IMR-90 (cell line): ENCODE measurements around the gene PBRM1. TPM values are rescaled to one million over a fixed set of nuclear protein-coding genes. Genes with fewer than 3 reads are reported as not detected.

Experiments
- ATAC-seq: fragments of 200-7000 bp; cut with Tn5 transposase; 2 replicates; pipeline ENCODE4 v1.9.1; 2020; ENCODE audit warnings: low read depth, mild to moderate bottlenecking, moderate library complexity
- BruUV-seq: library from RNA; stranded (reverse); fragments of 400-500 nt; replicated peaks from 2 replicates; lab custom pipeline; 2021; lab: Mats Ljungman, UMichigan
- CTCF ChIA-PET: fragments of 300-600 bp; formaldehyde crosslinking; extraction: SDS; loops from one replicate; lab custom pipeline; 2021; ENCODE audit warnings: antibody characterized with exemption; lab: Yijun Ruan, JAX
- POLR2A ChIA-PET: fragments of 300-600 bp; sonication (Branson Sonifier 250); formaldehyde crosslinking; loops from one replicate; lab custom pipeline; 2022; ENCODE audit warnings: antibody characterized with exemption; ENCODE audit not compliant: unreplicated experiment; lab: Charles Lee
- DNase-seq: peaks from one replicate; pipeline ENCODE4 v3.0.0; 2013
- H2AFZ ChIP-seq: replicated peaks from 2 replicates; pipeline ENCODE3; 2013; ENCODE audit warnings: low read length, mild to moderate bottlenecking; ENCODE audit not compliant: poor library complexity
- H2AK5ac ChIP-seq: 2 replicates; pipeline ENCODE4 v1.6.1; 2013; ENCODE audit warnings: low read depth, low read length, inconsistent platforms
- H2AK9ac ChIP-seq: replicated peaks from 2 replicates; pipeline ENCODE3; 2013; ENCODE audit warnings: mild to moderate bottlenecking, low read depth, low read length, moderate library complexity; ENCODE audit not compliant: poor library complexity
- H2BK120ac ChIP-seq: 2 replicates; pipeline ENCODE4 v1.6.1; 2013; ENCODE audit warnings: low read depth, low read length, inconsistent platforms
- H2BK15ac ChIP-seq: 3 replicates; pipeline ENCODE4 v1.6.1; 2013; ENCODE audit warnings: low read depth, low read length, inconsistent platforms
- H2BK20ac ChIP-seq: 2 replicates; pipeline ENCODE4 v1.6.1; 2013; ENCODE audit warnings: low read depth, mild to moderate bottlenecking, inconsistent platforms, low read length, moderate library complexity
- H2BK5ac ChIP-seq: 2 replicates; pipeline ENCODE4 v1.6.1; 2013; ENCODE audit warnings: mild to moderate bottlenecking, low read depth, low read length, inconsistent platforms; ENCODE audit not compliant: poor library complexity, severe bottlenecking
- H3K14ac ChIP-seq: replicated peaks from 2 replicates; pipeline ENCODE4 v1.6.1; 2013; ENCODE audit warnings: low read depth, low read length, inconsistent platforms
- H3K18ac ChIP-seq: 2 replicates; pipeline ENCODE4 v1.6.1; 2013; ENCODE audit warnings: low read depth, low read length, control low read depth
- H3K23ac ChIP-seq: 2 replicates; pipeline ENCODE4 v1.6.1; 2013; ENCODE audit warnings: low read depth, low read length, inconsistent platforms
- H3K27ac ChIP-seq: 2 replicates; pipeline ENCODE4 v1.5.1; 2013; ENCODE audit warnings: mild to moderate bottlenecking, control low read depth, low read length; ENCODE audit not compliant: insufficient read depth
- H3K27me3 ChIP-seq: 2 replicates; pipeline ENCODE4 v1.6.1; 2013; ENCODE audit warnings: low read length; ENCODE audit not compliant: control insufficient read depth, insufficient read depth
- H3K36me3 ChIP-seq: 2 replicates; pipeline ENCODE4 v1.6.1; 2013; ENCODE audit warnings: low read length, mixed read lengths; ENCODE audit not compliant: control insufficient read depth, insufficient read depth
- H3K4ac ChIP-seq: 2 replicates; pipeline ENCODE4 v1.6.1; 2013; ENCODE audit warnings: low read depth, low read length, inconsistent platforms
- H3K4me1 ChIP-seq: 2 replicates; pipeline ENCODE4 v1.6.1; 2013; ENCODE audit warnings: low read length, mixed read lengths; ENCODE audit not compliant: control insufficient read depth, insufficient read depth
- H3K4me2 ChIP-seq: 2 replicates; pipeline ENCODE4 v1.6.1; 2013; ENCODE audit warnings: low read depth, mild to moderate bottlenecking, control low read depth, low read length, moderate library complexity
- H3K4me3 ChIP-seq: 2 replicates; pipeline ENCODE4 v1.5.1; 2013; ENCODE audit warnings: low read depth, mild to moderate bottlenecking, control low read depth, low read length, moderate library complexity; ENCODE audit not compliant: insufficient read depth
- H3K56ac ChIP-seq: 2 replicates; pipeline ENCODE4 v1.6.1; 2013; ENCODE audit warnings: low read length, inconsistent platforms; ENCODE audit not compliant: insufficient read depth; ENCODE audit errors: extremely low read depth
- H3K79me1 ChIP-seq, 2 experiments: 2 replicates each; pipeline ENCODE4 v1.6.1; 2013; ENCODE audit warnings: low read length in 2 of 2, inconsistent platforms in 1 of 2, low read depth in 1 of 2
- H3K9ac ChIP-seq: 2 replicates; pipeline ENCODE4 v1.6.1; 2013; ENCODE audit warnings: low read depth, low read length, control low read depth
- H3K9me1 ChIP-seq: 2 replicates; pipeline ENCODE4 v1.6.1; 2013; ENCODE audit warnings: low read length, inconsistent platforms; ENCODE audit not compliant: insufficient read depth
- H3K9me3 ChIP-seq: 2 replicates; pipeline ENCODE4 v1.6.1; 2013; ENCODE audit warnings: low read length; ENCODE audit not compliant: control insufficient read depth, insufficient read depth
- H4K20me1 ChIP-seq: 2 replicates; pipeline ENCODE4 v1.6.1; 2013; ENCODE audit warnings: low read length, inconsistent platforms; ENCODE audit not compliant: insufficient read depth
- H4K5ac ChIP-seq: 2 replicates; pipeline ENCODE4 v1.6.1; 2013; ENCODE audit warnings: mild to moderate bottlenecking, low read depth, low read length, control low read depth
- H4K8ac ChIP-seq, 2 experiments: 2 replicates each; pipeline ENCODE4 v1.6.1; 2013; ENCODE audit warnings: low read depth in 2 of 2, low read length in 2 of 2, control low read depth in 1 of 2, inconsistent platforms in 1 of 2
- H4K91ac ChIP-seq: 2 replicates; pipeline ENCODE4 v1.6.1; 2013; ENCODE audit warnings: low read depth, low read length, inconsistent platforms; ENCODE audit not compliant: insufficient read depth
- BHLHE40 ChIP-seq: fragments of 150-350 bp; IDR thresholded peaks from 2 replicates; pipeline ENCODE4 v1.6.1; 2016; ENCODE audit warnings: mild to moderate bottlenecking, low read depth, low read length
- CEBPB ChIP-seq: IDR thresholded peaks from 2 replicates; pipeline ENCODE4 v1.6.1; 2012; ENCODE audit warnings: low read depth, low read length, improper control_type of control experiment
- CHD1 ChIP-seq: IDR thresholded peaks from 2 replicates; pipeline ENCODE4 v1.6.1; 2012; ENCODE audit warnings: low read depth, low read length, improper control_type of control experiment
- FOS ChIP-seq: fragments of 150-350 bp; IDR thresholded peaks from 2 replicates; pipeline ENCODE4 v1.6.1; 2016; ENCODE audit warnings: low read depth, low read length
- MAFK ChIP-seq: IDR thresholded peaks from 2 replicates; pipeline ENCODE4 v1.6.1; 2012; ENCODE audit warnings: low read depth, low read length, improper control_type of control experiment
- MAZ ChIP-seq: IDR thresholded peaks from 2 replicates; pipeline ENCODE4 v1.6.1; 2012; ENCODE audit warnings: low read depth, mild to moderate bottlenecking, low read length, improper control_type of control experiment, moderate library complexity, borderline replicate concordance
- MXI1 ChIP-seq: IDR thresholded peaks from 2 replicates; pipeline ENCODE4 v1.6.1; 2012; ENCODE audit warnings: low read depth, mild to moderate bottlenecking, low read length, moderate library complexity, borderline replicate concordance
- NFE2L2 ChIP-seq: fragments of 150-350 bp; IDR thresholded peaks from 2 replicates; pipeline ENCODE4 v1.6.1; 2016; ENCODE audit warnings: low read depth, mild to moderate bottlenecking, low read length
- POLR2A ChIP-seq: IDR thresholded peaks from 2 replicates; pipeline ENCODE4 v1.6.1; 2012; ENCODE audit warnings: mild to moderate bottlenecking, low read depth, low read length
- RAD21 ChIP-seq: IDR thresholded peaks from 2 replicates; pipeline ENCODE4 v1.6.1; 2012; ENCODE audit warnings: low read length, improper control_type of control experiment
- RCOR1 ChIP-seq: IDR thresholded peaks from 2 replicates; pipeline ENCODE4 v1.6.1; 2012; ENCODE audit warnings: mild to moderate bottlenecking, low read length, improper control_type of control experiment; ENCODE audit not compliant: insufficient replicate concordance
- RFX5 ChIP-seq: IDR thresholded peaks from 2 replicates; pipeline ENCODE4 v1.8.0; 2012; ENCODE audit warnings: low read depth, mild to moderate bottlenecking, low read length, moderate library complexity
- SMC3 ChIP-seq: fragments of 150-350 bp; IDR thresholded peaks from 2 replicates; pipeline ENCODE4 v1.6.1; 2016; ENCODE audit warnings: low read depth, mild to moderate bottlenecking, antibody characterized with exemption, low read length, moderate library complexity
- WGBS, 2 experiments: methylation state at CpG; one replicate each; pipeline versions ENCODE4 v1.1.5 to v1.1.7; 2013; ENCODE audit warnings: missing lambda C conversion rate in 2 of 2; ENCODE audit not compliant: insufficient read length in 1 of 2; ENCODE audit errors: extremely low coverage in 2 of 2; 5-methylcytosine and 5-hydroxymethylcytosine counted together
- dilution Hi-C: fragments of 300-500 bp; cut with HindIII; formaldehyde crosslinking; loops from one replicate; pipeline ENCODE4 v1.14.3; 2018; ENCODE audit warnings: low sequenced_read_pairs; ENCODE audit not compliant: unreplicated experiment
- in situ Hi-C: fragments of 300-500 bp; cut with MboI; formaldehyde crosslinking; loops from 3 replicates; pipeline ENCODE4 v1.14.3; 2019; ENCODE audit warnings: low sequenced_read_pairs, inconsistent platforms, mixed read lengths
- intact Hi-C: fragments of 100-400 bp; cut with micrococcal nuclease; formaldehyde crosslinking; loops from 2 replicates; pipeline ENCODE4 v1.10.0; 2022
- polyA plus RNA-seq, 3 experiments: library from polyadenylated mRNA; depleted of rRNA; stranded (reverse); fragments of >200 nt; gene quantifications; 2 replicates each; pipeline ENCODE4 v1.2.3, GENCODE V29; 2012; ENCODE audit warnings: low replicate concordance in 1 of 3
- total RNA-seq: library from RNA; depleted of rRNA; stranded (reverse); fragments of >200 nt; gene quantifications from 2 replicates; pipeline ENCODE4 v1.2.3, GENCODE V29; 2012
- TF ChIP-seq, protein P1 (sequence below): fragments of 150-350 bp; IDR thresholded peaks from 2 replicates; pipeline ENCODE4 v1.6.1; 2016; ENCODE audit warnings: low read depth, mild to moderate bottlenecking, low read length, moderate library complexity, borderline replicate concordance
- TF ChIP-seq, protein P2 (sequence below): conservative IDR thresholded peaks from 2 replicates; pipeline ENCODE4 v1.5.1; 2012; ENCODE audit warnings: mild to moderate bottlenecking, low read depth, low read length, improper control_type of control experiment
- TF ChIP-seq, protein P3 (sequence below): fragments of 150-350 bp; IDR thresholded peaks from 2 replicates; pipeline ENCODE4 v1.6.1; 2017; ENCODE audit warnings: mild to moderate bottlenecking, antibody characterized with exemption, low read length, low read depth

The PBRM1 gene
- total and polyA plus RNA-seq, 2 of the 4 experiments (the other 2 are of a cell fraction): 16.5 to 72.6 TPM

DNA sequence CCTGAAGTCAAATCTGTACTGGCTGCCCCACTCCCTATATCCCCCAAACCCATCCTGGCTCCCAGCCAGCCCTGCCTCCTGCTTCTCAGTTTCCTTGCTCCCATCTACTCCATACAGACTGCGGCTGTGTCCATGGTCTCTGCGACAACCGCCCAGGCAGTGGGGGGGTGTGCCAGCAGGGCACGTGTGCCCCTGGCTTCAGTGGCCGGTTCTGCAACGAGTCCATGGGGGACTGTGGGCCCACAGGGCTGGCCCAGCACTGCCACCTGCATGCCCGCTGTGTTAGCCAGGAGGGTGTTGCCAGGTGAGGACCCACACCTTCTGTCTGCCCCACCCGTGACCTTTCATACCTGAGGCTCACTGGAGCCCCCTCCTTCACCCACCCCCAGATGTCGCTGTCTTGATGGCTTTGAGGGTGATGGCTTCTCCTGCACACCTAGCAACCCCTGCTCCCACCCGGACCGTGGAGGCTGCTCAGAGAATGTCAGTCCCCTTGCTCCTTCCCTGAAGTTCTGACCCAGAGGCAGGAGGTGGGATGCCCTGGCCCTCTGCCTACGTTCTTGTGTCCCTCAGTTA, 175.9 kb downstream of the PBRM1 start:
- no peaks in the 10 kb centered on the region for H3K36me3 ChIP-seq
- no peak overlapping the region for H3K18ac ChIP-seq
- DNase-seq (no peak), ATAC-seq (no peak)
- H3K9ac ChIP-seq: no peak overlapping the region
- H2BK20ac ChIP-seq: no peak overlapping the region
- H3K14ac ChIP-seq: no peak overlapping the region
- in situ Hi-C loops (no loop called here), dilution Hi-C loops (no loop called here), intact Hi-C loops (no loop called here)
- H3K9me3 ChIP-seq: no peaks in the 10 kb centered on the region
- no peak overlapping the region for H3K56ac ChIP-seq
- H3K4me2 ChIP-seq: no peak overlapping the region
- H2AK5ac ChIP-seq: no peak overlapping the region
- no TSS peak for BruUV-seq
- no peak overlapping the region for H3K4me3 ChIP-seq
- TF ChIP-seq, protein P1, sequence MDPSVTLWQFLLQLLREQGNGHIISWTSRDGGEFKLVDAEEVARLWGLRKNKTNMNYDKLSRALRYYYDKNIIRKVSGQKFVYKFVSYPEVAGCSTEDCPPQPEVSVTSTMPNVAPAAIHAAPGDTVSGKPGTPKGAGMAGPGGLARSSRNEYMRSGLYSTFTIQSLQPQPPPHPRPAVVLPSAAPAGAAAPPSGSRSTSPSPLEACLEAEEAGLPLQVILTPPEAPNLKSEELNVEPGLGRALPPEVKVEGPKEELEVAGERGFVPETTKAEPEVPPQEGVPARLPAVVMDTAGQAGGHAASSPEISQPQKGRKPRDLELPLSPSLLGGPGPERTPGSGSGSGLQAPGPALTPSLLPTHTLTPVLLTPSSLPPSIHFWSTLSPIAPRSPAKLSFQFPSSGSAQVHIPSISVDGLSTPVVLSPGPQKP: no peak
- no peak for TF ChIP-seq RCOR1
- TF ChIP-seq MAFK: no peak
- TF ChIP-seq RAD21: no peak
- no peak for TF ChIP-seq FOS
- TF ChIP-seq SMC3: no peak
- TF ChIP-seq MXI1: no peak
- TF ChIP-seq CEBPB: no peak
- TF ChIP-seq RFX5: no peak
- TF ChIP-seq POLR2A: no peak
- no peak for TF ChIP-seq MAZ
- TF ChIP-seq CHD1: no peak
- no peak for TF ChIP-seq BHLHE40
- TF ChIP-seq NFE2L2: no peak
- TF ChIP-seq, protein P2, sequence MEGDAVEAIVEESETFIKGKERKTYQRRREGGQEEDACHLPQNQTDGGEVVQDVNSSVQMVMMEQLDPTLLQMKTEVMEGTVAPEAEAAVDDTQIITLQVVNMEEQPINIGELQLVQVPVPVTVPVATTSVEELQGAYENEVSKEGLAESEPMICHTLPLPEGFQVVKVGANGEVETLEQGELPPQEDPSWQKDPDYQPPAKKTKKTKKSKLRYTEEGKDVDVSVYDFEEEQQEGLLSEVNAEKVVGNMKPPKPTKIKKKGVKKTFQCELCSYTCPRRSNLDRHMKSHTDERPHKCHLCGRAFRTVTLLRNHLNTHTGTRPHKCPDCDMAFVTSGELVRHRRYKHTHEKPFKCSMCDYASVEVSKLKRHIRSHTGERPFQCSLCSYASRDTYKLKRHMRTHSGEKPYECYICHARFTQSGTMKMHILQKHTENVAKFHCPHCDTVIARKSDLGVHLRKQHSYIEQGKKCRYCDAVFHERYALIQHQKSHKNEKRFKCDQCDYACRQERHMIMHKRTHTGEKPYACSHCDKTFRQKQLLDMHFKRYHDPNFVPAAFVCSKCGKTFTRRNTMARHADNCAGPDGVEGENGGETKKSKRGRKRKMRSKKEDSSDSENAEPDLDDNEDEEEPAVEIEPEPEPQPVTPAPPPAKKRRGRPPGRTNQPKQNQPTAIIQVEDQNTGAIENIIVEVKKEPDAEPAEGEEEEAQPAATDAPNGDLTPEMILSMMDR: no peak
- TF ChIP-seq, protein P3, sequence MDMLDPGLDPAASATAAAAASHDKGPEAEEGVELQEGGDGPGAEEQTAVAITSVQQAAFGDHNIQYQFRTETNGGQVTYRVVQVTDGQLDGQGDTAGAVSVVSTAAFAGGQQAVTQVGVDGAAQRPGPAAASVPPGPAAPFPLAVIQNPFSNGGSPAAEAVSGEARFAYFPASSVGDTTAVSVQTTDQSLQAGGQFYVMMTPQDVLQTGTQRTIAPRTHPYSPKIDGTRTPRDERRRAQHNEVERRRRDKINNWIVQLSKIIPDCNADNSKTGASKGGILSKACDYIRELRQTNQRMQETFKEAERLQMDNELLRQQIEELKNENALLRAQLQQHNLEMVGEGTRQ: no peak
- H2BK15ac ChIP-seq: no peak overlapping the region
- peaks cover 46% of the 10 kb centered on the region for H3K27me3 ChIP-seq
- peak overlapping the region; percentile 51 for H2AFZ ChIP-seq
- no peaks in the 10 kb centered on the region; the same call in none of the 2 replicates for H4K20me1 ChIP-seq
- H2AK9ac ChIP-seq: no peak overlapping the region
- no peak overlapping the region for H3K23ac ChIP-seq
- H4K91ac ChIP-seq: no peak overlapping the region
- H3K9me1 ChIP-seq: peaks cover 7% of the 10 kb centered on the region; the same call in 1 of the 2 replicates
- H4K8ac ChIP-seq: no peak overlapping the region
- 100% methylated on average over 1 of the region's 12 CpGs; no CpG with 5 or more reads in 1 of the 2 experiments for WGBS, 2 experiments
- H3K4ac ChIP-seq: no peak overlapping the region
- peaks cover 3% of the 10 kb centered on the region; the same call in 1 of the 2 replicates for H3K4me1 ChIP-seq
- no peak overlapping the region for H3K27ac ChIP-seq
- POLR2A ChIA-PET: no interaction called here
- H2BK120ac ChIP-seq: no peak overlapping the region
- CTCF ChIA-PET: interaction anchor here (0.8 kb wide), 1 partner anchor 11 kb away, joined by 3 read pairs; no protein-coding TSS in a partner anchor
- H4K5ac ChIP-seq: no peak overlapping the region
- no peak overlapping the region for H2BK5ac ChIP-seq
- H3K79me1 ChIP-seq: no peaks in the 10 kb centered on the region
